HG03025 (cell line): ENCODE data around the gene ZNF33B.
"Not testable (repeated sequence)": the region's sequence is repeated elsewhere in the genome, so short reads cannot be mapped to it uniquely, and the experiment has no call there.

ENCODE experiments used
- ATAC-seq: cut with Tn5 transposase; IDR thresholded peaks from one replicate; pipeline ENCODE4 v1.9.1; 2021; ENCODE audit warnings: mild to moderate bottlenecking, moderate library complexity; ENCODE audit not compliant: unreplicated experiment, low FRiP score

Gene ZNF33B

DNA sequence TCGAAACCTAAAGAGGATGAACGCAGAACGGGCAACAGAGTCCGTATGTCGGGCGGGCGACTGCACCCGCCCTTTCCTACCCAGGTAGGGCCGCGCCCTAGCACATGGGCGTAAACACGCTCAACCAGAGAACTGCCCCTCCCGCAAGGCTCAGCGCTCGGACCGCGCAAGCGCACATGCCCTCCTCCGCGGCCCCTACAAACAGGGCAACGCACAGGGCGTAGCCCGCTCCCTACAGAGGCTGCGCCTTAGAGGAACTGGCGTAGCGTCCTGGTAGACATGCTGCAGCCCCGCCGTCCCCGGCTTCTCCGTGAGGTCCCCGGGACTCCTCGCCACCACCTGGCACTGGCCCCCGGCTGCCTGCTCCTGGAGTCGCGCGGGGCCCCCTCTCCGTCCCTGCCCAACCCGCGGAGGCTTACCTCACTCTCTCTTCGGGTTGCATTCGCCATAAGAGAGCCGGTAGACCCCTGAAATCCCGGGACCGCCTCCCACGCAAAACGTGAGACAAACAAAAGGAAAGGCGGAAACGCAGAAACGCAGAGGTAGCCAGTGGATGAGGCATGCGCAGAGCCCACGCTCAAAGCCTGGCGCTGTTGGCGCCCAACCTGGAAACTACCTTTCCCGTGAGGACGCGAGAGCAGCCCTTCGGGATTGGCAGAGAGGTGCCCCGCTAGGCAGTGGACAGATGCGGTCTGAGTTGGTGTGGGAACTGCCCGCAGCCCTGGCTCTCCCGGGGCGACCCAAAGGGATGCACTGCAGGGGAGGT is at the start of gene ZNF33B:
ZNF33B (minus strand) TSS at position 516 of the 766 bp plus-strand sequence. CDS start 1,642 bp downstream, outside the sequence.
- peak; percentile 96 for ATAC-seq

DNA sequence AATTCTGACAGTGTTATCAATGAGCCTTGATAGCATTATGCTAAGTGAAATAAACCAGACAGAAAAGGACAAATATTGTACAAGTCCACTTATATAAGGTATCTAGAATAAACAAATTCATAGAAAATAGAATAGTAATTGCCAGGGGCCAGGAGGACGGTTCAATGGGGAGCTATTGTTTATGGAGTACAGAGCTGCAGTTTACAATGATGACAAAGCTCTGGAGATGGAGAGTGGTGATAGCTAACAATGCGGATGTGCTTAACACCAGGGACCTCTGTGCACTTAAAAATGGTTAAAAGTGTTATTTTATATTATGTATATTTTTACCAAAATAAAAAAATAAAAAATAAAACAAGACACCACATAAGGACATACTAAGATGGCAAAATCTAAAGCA is 46.1 kb upstream of the ZNF33B start:
- ATAC-seq: no peak

DNA sequence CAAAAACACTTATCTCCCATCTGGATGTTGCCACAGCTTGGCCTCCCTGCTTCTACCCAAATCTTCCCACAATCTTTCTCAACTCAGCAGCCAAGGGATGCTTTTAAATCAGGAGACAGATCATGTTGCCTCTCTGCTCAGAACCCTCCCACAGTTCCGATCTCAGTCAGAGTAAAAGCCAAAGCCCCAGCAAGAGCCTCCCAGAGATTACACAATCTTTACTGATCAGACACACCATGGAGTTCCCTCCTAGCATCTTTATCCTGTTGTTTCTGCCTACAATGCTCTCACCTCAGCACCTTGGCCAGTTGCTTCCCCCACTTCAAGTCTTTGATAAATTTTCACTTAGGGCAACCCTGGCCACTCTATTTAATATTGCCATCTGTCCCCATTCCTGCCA is 41.9 kb upstream of the ZNF33B start:
- ATAC-seq: no peak

DNA sequence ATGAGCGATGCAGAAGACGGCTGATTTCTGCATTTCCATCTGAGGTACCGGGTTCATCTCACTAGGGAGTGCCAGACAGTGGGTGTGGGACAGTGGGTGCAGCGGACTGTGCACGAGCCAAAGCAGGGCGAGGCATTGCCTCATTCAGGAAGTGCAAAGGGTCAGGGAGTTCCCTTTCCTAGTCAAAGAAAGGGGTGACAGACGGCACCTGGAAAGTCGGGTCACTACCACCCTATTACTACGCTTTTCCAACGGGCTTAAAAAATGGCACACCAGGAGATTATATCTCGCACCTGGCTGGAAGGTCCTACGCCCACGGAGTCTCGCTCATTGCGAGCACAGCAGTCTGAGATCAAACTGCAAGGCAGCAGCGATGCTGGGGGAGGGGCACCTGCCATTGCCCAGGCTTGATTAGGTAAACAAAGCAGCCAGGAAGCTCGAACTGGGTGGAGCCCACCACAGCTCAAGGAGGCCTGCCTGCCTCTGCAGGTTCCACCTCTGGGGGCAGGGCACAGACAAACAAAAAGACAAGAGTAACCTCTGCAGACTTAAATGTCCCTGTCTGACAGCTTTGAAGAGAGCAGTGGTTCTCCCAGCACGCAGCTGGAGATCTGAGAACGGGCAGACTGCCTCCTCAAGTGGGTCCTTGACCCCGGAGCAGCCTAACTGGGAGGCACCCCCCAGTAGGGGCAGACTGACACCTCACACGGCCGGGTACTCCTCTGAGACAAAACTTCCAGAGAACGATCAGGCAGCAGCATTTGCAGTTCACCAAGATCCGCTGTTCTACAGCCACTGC is 27.0 kb upstream of the ZNF33B start:
- ATAC-seq: not testable (repeated sequence)

DNA sequence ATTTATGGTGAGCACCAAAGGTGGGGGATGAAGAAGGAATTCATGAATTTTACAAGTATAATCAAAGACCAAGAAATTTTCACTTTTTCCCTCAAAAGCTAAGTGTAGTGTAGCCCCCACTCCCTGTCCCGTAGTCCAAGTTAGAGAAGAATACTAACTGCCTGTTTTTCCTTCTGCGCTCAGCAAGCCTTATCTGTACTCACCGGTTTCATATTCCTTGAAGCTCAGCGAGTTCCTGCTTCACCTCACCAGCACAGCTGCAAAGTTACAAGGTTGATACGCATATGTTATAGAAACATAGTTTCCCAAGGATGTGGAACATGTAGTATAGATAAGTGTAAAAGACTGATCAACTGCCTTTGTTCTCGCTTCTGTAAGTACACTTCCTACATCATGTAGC is 16.0 kb upstream of the ZNF33B start:
- ATAC-seq: no peak

DNA sequence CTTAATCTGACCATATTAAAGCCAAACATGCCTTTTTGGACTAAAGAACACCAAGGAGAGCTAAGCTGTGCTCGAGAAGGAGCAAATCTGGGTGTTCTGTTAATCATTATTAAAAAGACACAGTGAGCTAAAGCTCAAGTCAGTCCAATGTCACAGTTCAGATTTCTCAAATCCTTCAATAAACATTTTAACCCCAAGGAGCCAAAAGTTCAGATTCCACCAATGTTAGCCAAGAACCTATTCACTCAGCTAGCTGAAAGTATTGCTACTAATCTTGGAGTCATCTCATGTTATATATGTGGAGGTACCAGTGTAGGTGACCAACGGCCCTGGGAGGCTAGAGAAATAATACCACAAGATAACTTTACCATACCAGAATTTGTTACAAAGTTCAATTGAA is 14.5 kb upstream of the ZNF33B start:
- no peak for ATAC-seq

DNA sequence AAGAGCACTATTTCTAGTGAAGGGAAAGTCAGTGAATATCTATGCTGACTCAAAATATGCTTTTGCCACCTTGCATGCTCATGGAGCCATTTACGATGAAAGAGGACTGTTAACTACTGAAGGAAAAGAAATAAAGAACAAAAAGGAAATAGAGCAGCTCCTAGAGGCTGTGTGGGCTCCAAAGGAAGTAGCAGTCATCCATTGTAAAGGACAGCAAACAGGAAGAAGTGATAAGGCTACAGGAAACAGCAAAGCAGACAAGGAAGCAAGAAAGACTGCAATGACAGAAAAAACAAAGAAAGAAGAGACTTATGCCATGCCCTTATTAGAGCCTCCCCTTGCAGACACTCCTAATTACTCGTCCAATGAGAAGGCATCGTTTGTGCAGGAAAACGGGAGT is 12.0 kb upstream of the ZNF33B start:
- no peak for ATAC-seq

DNA sequence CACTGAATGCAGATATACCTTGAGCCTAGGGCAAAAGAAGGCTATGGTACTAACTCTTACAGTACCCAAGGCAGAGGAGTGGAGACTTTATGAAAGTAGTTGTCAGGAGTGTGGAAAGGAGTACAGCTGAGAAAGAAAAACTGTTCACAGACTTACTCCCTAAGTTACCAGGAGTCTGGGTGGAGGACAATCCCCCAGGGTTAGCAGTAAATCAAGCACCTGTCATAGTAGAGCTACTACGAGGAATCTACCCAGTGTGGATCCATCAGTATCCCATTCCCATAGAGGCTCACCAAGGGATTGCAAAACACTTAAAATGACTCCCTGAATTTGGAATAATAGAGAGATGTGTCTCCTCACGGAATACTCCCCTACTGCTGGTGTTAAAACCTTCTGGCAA is 10.1 kb upstream of the ZNF33B start:
- no peak for ATAC-seq

DNA sequence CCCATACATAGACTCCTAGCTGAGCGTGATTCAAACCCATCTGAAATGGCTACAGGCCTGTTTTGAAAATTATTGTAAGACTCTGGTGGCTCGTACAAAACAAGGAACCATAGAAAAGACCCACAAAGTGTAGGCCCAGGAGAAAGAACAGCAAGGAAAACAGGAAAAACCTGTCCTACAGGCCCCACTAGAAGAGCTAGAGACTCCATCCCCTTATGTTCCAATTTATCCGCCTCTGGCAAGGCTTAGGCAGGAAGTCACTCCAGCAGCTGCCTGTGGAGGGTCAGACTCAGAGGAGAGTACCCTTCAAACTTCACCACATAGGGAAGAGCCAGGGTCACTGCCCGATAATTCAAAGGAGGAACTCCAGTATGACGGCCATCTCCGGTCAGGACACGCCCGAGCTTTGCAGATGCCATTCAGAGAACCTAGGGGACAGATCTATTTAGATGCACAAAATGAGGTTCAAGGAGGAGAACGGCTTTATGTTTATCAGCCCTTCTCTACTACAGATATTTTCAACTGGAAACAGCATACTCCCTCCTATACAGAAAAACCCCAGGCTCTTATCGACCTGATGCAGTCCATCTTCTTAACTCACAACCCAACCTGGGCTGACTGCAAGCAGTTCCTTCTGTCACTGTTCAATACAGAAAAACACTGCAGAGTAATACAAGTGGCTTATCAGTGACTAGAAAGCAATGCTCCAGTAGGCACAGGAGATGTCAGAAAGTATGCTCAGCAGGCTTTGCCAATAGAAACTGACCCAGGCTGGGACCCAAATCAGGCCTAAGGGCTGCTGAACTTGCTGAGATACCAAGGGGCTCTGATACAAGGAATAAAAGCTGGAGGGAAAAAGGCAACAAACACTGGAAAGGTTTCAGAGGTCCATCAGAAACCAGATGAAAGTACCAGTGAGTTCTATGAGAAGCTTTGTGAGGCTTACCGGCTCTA is 8.6 kb upstream of the ZNF33B start:
- ATAC-seq: no peak

DNA sequence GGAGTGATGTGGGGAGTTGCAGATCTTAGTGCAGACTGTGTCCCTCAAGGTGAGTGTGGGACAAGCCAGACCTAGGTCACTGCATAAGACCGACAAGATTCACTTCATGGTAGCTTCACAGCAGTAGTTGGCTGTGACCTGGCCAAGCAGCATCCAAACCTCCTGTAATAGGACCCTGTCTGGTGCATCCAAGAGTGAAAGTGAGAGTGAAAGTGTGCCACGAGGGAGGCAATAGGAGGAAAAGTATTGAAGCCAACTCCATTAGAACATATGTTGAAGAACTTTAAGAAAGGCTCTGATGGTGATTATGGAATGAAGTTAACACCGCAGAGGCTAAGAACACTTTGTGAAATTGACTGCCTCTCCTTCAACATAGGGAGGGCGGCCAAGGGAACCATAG is 7.8 kb upstream of the ZNF33B start:
- ATAC-seq: no peak

DNA sequence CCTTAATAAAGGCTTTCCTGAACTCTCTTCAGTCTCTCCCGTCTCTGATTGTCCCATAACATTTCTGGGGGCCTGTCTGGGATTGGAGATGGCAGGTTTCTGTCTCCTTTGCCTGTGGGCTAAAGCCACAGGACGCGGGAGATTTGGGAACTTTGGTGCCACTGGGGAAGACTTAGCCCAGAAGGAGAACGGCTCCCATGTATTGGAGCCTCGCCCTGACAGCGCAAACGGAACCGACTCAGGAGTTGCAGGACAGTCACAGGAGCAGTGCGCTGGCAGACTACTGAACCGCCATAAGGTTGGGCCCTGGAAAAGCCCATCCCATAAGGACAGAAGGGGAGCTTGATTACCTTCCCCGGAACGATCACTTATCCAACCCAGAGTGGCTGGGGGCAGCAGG is 7.1 kb upstream of the ZNF33B start:
- no peak for ATAC-seq

DNA sequence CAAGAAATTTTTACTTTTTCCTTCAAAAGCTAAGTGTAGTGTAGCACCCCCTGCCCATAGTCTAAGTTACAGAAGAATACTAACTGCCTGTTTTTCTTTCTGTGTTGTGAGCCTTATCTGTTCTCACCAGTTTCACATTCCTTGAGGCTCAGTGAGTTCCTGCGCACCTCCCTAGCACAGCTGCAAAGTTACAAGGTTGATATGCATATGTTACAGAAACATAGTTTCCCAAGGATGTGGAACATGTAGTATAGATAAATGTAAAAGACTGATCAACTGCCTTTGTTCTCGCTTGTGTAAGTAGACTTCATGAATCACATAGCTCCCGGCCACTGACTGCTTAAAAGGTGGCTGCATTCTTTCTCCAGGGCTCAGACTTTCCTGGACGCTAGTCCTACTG is 6.7 kb upstream of the ZNF33B start:
- no peak for ATAC-seq

DNA sequence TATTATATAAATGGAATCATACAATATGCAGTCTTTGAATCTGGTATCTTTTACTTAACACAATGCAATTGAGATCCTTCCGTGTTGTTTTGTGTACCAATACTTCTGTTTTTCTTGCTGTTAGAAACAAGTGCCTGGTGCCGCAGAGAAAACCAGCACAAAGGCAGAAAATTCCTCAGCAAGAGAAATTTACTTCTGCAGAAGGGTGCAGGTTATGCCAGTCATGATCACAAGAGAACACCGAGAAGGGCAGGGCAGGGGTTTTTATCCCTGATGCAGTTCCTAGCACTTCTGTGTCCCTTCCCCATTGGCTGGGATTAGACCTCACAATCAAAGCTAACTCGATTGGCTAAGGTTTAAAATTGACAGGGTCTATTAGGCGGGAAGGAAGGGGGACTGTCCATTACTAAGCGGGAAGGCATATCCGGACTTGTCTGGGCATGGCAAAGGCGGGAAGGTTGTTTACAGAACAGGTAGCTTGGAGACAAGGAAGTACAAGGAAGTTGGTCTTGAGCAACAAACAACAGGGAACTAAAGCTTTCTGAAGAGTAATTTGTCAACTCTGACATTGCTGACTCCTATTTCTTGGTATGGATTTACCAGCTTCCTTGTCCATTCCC is 2.4 kb upstream of the ZNF33B start:
- no peak for ATAC-seq

DNA sequence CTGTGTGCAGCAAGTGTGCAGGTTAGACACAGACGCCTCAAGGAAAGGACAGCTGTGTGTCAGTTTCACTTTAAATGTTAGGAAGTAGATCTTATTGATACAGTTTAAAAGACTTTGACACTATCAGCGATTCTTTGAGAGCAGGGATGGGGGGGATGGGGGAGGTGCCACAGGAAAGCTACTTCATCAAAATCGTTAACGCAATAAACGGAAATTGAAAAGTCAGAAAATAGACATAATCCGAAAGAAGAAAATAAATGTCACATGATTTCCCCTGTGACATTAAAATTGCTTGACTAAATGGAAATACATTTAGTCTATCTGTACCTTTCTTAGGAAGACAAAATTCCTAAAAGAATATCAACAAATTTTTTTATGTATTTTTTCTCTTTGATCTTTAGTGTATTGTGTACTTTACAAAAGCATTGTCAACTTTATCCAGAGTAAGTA is 476 bp upstream of the ZNF33B start:
- ATAC-seq: no peak

DNA sequence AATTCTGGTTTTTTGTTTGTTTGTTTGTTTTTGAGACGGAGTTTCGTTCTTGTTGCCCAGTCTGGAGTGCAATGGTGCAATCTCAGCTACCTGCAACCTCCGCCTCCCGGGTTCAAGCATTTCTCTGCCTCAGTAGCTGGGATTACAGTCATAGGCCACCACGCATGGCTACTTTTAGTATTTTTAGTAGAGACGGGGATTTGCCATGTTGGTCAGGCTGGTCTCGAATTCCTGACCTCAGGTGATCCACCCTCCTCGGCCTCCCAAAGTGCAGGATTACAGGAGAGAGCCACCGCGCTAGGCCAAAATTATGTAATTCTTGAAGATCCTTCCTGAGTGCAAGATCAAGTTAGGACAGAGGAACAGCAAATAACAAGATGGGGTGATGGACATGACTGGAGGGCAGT is 719 bp downstream of the ZNF33B start:
- no peak for ATAC-seq

DNA sequence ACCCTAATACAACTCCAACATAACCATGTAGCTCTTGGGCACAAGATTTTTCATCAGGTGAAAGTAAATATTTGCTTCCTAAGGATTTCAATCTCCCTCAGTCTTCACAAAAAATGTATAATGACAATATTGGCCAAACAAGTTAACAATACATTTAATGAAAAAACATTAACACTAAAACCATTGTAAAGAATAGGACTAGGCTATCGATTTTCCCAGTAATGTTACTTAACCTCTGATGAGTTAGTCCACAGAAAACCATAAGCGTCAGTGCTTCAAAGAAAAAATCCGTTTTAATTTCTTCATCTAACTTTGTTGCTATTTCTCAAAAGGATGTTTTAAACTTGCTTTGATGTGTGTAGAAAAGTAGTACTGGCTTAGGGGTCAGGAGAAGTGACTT is 1.2 kb downstream of the ZNF33B start:
- no peak for ATAC-seq

DNA sequence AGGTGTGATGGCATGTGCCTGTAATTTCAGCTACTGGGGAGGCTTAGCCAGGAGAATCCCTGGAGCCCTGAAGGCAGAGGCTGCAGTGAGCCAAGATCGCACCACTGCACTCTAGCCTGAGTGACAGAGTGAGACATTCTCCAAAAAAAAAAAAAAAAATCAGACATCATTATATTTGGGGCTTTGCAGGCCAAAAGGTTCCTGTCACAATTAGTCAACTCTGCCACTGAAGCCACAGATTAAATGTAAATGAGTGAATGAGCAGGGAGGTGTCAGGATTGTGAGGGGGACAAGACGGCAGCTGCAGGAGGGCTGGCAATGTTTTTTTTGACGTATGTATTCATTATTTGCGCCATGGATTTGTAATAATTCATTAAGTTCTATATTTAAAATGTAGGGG is 3.3 kb downstream of the ZNF33B start:
- ATAC-seq: no peak

DNA sequence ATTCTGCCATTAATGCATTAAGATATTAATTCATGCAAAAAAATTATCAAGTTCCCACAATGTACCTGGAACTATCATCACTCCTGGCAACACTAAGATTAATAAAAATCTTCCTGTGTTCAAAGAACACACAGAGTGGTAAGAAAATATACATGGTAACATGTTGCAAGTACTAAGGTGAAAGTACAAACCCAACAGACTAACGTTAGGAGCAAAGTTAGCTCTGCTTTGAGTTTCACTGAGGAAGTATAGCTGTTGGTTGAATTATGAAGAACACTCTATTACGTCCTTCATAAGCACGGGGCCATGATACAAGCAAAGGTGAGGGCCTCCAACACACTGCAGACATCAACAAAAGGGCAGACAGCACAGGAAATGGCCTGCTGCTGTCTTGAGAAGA is 5.8 kb downstream of the ZNF33B start:
- no peak for ATAC-seq

DNA sequence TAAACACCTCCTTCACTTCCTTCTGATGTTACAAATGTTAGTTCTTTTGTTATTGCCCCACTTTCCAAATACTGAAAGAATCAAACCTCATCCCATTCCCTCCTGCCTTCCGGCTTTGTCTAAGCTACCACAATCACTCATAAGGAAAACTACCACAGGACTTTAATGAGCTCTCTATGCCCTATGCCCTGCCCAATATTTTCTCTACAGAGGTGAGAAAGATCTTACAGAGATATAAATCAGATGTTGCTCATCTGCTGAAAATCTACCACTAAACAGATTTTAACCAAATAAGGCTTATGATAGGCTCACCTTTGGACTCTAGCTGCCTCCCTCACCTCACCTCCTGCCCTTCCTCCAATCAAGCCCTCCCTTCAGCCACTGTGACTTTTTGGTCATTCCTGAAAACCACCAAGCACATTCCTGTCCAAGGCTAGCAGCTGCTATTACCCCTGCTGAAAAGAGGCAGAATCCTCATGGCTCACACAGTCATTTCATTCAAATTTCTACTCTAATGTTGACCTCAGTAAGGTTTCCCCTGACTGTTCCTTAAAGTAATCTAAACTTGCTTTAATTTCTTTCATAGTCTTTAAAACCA is 7.7 kb downstream of the ZNF33B start:
- no peak for ATAC-seq

DNA sequence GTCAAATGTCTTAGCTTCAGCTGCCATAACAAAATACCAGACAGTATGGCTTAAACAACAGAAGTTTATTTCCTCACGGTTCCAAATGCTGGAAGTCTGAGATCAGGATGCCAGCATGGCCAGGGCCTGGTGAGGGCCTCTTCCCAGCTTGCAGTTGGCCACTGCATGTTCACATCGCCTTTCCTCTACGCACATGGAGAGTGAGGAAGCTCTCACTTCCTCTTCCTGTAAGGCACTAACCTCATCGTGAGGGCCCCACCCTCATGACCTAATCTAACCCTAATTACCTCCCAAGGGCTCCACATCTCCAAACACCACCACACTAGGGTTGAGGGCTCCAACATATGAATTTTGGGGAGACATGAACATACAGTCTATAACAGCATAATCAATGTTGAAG is 14.4 kb downstream of the ZNF33B start:
- no peak for ATAC-seq
